ENCODE results near the gene LSM14A.
A peak's percentile ranks its signal among the peaks of the same experiment; 100 is the strongest.
"Not testable (repeated sequence)": the region's sequence is repeated elsewhere in the genome, so short reads cannot be mapped to it uniquely, and the experiment has no call there.

LSM14A gene

GRCh38 chr19:34189917-34190425 is 17.7 kb downstream of the LSM14A start:
- DNase-seq (ENCODE audit: low read depth in 2 of 2): no peak

- DNase-seq (ENCODE audit: low read depth in 2 of 2): no peak
Measured at GRCh38 chr19:34191355-34191962, 19.2 kb downstream of the LSM14A start.

GRCh38 chr19:34193439-34193838 is 21.1 kb downstream of the LSM14A start:
- DNase-seq (ENCODE audit: low read depth in 2 of 2): no peak

- no peak for DNase-seq (ENCODE audit: low read depth in 2 of 2)
Measured at GRCh38 chr19:34193876-34194275, 21.6 kb downstream of the LSM14A start.

- DNase-seq (ENCODE audit: low read depth in 2 of 2): no peak
Measured at GRCh38 chr19:34201133-34201532, 28.8 kb downstream of the LSM14A start.

- not testable (repeated sequence) for DNase-seq (ENCODE audit: low read depth in 2 of 2)
Measured at GRCh38 chr19:34205324-34205723, 33.0 kb downstream of the LSM14A start.

GRCh38 chr19:34208291-34208884 is 36.1 kb downstream of the LSM14A start:
- DNase-seq (ENCODE audit: low read depth in 2 of 2): no peak

- no peak for DNase-seq (ENCODE audit: low read depth in 2 of 2)
Measured at GRCh38 chr19:34209726-34210125, 37.4 kb downstream of the LSM14A start.

GRCh38 chr19:34213283-34213682 is 41.0 kb downstream of the LSM14A start:
- no peak for DNase-seq (ENCODE audit: low read depth in 2 of 2)

- DNase-seq (ENCODE audit: low read depth in 2 of 2): no peak
Measured at GRCh38 chr19:34214040-34214439, 41.7 kb downstream of the LSM14A start.

- no peak for DNase-seq (ENCODE audit: low read depth in 2 of 2)
Measured at GRCh38 chr19:34215006-34215665, 42.8 kb downstream of the LSM14A start.

GRCh38 chr19:34215666-34216038 is 43.3 kb downstream of the LSM14A start:
- no peak for DNase-seq (ENCODE audit: low read depth in 2 of 2)

- not testable (repeated sequence) for DNase-seq (ENCODE audit: low read depth in 2 of 2)
Measured at GRCh38 chr19:34216745-34217219, 44.5 kb downstream of the LSM14A start.

- DNase-seq (ENCODE audit: low read depth in 2 of 2): peak; percentile 98
Measured at GRCh38 chr19:34217952-34218817, 45.9 kb downstream of the LSM14A start.

- no peak for DNase-seq (ENCODE audit: low read depth in 2 of 2)
Measured at GRCh38 chr19:34218818-34219164, 46.5 kb downstream of the LSM14A start.

GRCh38 chr19:34220472-34221063 is 48.3 kb downstream of the LSM14A start:
- DNase-seq (ENCODE audit: low read depth in 2 of 2): peak in 1 of 2 experiments; percentile 19

GRCh38 chr19:34222386-34222785 is 50.1 kb downstream of the LSM14A start:
- DNase-seq (ENCODE audit: low read depth in 2 of 2): no peak

GRCh38 chr19:34224996-34225658 is 52.8 kb downstream of the LSM14A start:
- DNase-seq (ENCODE audit: low read depth in 2 of 2): no peak

GRCh38 chr19:34225659-34226015 is 53.3 kb downstream of the LSM14A start:
- no peak for DNase-seq (ENCODE audit: low read depth in 2 of 2)

- no peak for DNase-seq (ENCODE audit: low read depth in 2 of 2)
Measured at GRCh38 chr19:34226036-34226435, 53.7 kb downstream of the LSM14A start.

- DNase-seq (ENCODE audit: low read depth in 2 of 2): no peak
Measured at GRCh38 chr19:34228347-34228746, 56.0 kb downstream of the LSM14A start.
